HCT116 (cell line): ENCODE data around the gene RCE1. TPM values are rescaled to one million over a fixed set of nuclear protein-coding genes. Genes with fewer than 3 reads are reported as not detected.

ENCODE experiments used
- ATAC-seq: fragments of 200-7000 bp; cut with Tn5 transposase; 2 replicates; pipeline ENCODE4 v1.9.1; 2020; ENCODE audit warnings: mild to moderate bottlenecking, moderate library complexity
- BruUV-seq: library from RNA; stranded (reverse); fragments of 400-500 nt; replicated peaks from 2 replicates; lab custom pipeline; 2021; lab: Mats Ljungman, UMichigan
- CTCF ChIA-PET: fragments of 300-600 bp; sonication (Branson Sonifier 250); formaldehyde crosslinking; loops from one replicate; lab custom pipeline; 2021; ENCODE audit warnings: antibody characterized with exemption; lab: Charles Lee
- POLR2A ChIA-PET: fragments of 300-600, 350-600 bp; sonication (Branson Sonifier 250); formaldehyde crosslinking; loops from one replicate; lab custom pipeline; 2021; ENCODE audit warnings: antibody characterized with exemption; lab: Charles Lee
- RAD21 ChIA-PET, 2 experiments: fragments of 300-600 bp; sonication (Branson Sonifier 250); formaldehyde crosslinking; loops; one replicate each; lab custom pipeline; 2023; ENCODE audit warnings: low total read pairs in 2 of 2; ENCODE audit not compliant: uncharacterized antibody in 2 of 2, unreplicated experiment in 2 of 2, low non-redundant PET in 1 of 2; lab: Charles Lee
- DNase-seq: peaks from one replicate; pipeline ENCODE4 v3.0.0-alpha.2; 2010; ENCODE audit warnings: low read depth, low spot score
- H2AFZ ChIP-seq: fragments of 200-600 bp; shearing (Covaris generic), sonication (generic); 2 replicates; pipeline ENCODE4 v1.6.1; 2017; ENCODE audit warnings: low read depth, mixed run types, mixed read lengths, antibody characterized with exemption, low read length; ENCODE audit not compliant: poor library complexity, severe bottlenecking
- H3K27ac ChIP-seq: 2 replicates; pipeline ENCODE4 v1.5.1; 2012; ENCODE audit warnings: low read depth, low read length
- H3K27me3 ChIP-seq: fragments of 200-600 bp; sonication (generic); 2 replicates; pipeline ENCODE4 v1.6.1; 2016; ENCODE audit warnings: mixed run types, low read length, mixed read lengths; ENCODE audit not compliant: insufficient read depth
- H3K36me3 ChIP-seq, 2 experiments: fragments of 200-500 bp in 1 of 2; fragments of 200-600 bp in 1 of 2; sonication (Bioruptor generic) in 1 of 2; sonication (generic) in 1 of 2; 2 replicates each; pipeline versions ENCODE4 v1.5.1 to v1.6.1; 2014 to 2016; ENCODE audit warnings: low read length in 2 of 2, inconsistent platforms in 1 of 2, mixed read lengths in 1 of 2, mixed run types in 1 of 2; ENCODE audit not compliant: insufficient read depth in 2 of 2, control insufficient read depth in 1 of 2
- H3K4me1 ChIP-seq, 2 experiments: fragments of 200-600 bp in 1 of 2; sonication (generic) in 1 of 2; 2 replicates each; pipeline versions ENCODE4 v1.5.1 to v1.6.1; 2012 to 2017; ENCODE audit warnings: low read length in 2 of 2, inconsistent platforms in 1 of 2, mild to moderate bottlenecking in 1 of 2, mixed read lengths in 1 of 2, mixed run types in 1 of 2, moderate library complexity in 1 of 2; ENCODE audit not compliant: insufficient read depth in 2 of 2, control insufficient read depth in 1 of 2
- H3K4me2 ChIP-seq: fragments of 200-600 bp; sonication (generic); 2 replicates; pipeline ENCODE4 v1.6.1; 2017; ENCODE audit warnings: mixed run types, low read length, mixed read lengths
- H3K4me3 ChIP-seq, 2 experiments: fragments of 200-600 bp in 1 of 2; sonication (generic) in 1 of 2; replicated peaks in 1 of 2; 2 replicates each; pipeline ENCODE4 v1.5.1; 2011 to 2016; ENCODE audit warnings: low read length in 2 of 2, control low read depth in 1 of 2, low read depth in 1 of 2, mild to moderate bottlenecking in 1 of 2, mixed read lengths in 1 of 2, mixed run types in 1 of 2
- H3K79me2 ChIP-seq: fragments of 200-600 bp; sonication (generic); 2 replicates; pipeline ENCODE4 v1.6.1; 2017; ENCODE audit warnings: mild to moderate bottlenecking, mixed run types, low read length, moderate library complexity, mixed read lengths; ENCODE audit not compliant: insufficient read depth
- H3K9ac ChIP-seq: fragments of 200-600 bp; sonication (generic); 2 replicates; pipeline ENCODE4 v1.6.1; 2016; ENCODE audit warnings: low read length, mixed read lengths
- H3K9me2 ChIP-seq: fragments of 200-600 bp; sonication (generic), shearing (Covaris generic); 2 replicates; pipeline ENCODE4 v1.6.1; 2017; ENCODE audit warnings: mixed run types, mild to moderate bottlenecking, moderate library complexity; ENCODE audit not compliant: insufficient read depth
- H3K9me3 ChIP-seq, 2 experiments: fragments of 200-500 bp in 1 of 2; fragments of 200-600 bp in 1 of 2; sonication (Bioruptor generic) in 1 of 2; sonication (generic) in 1 of 2; 2 replicates each; pipeline ENCODE4 v1.6.1; 2014 to 2017; ENCODE audit warnings: low read length in 2 of 2, mixed read lengths in 2 of 2, inconsistent platforms in 1 of 2, low read depth in 1 of 2, mild to moderate bottlenecking in 1 of 2, mixed run types in 1 of 2, moderate library complexity in 1 of 2; ENCODE audit not compliant: control insufficient read depth in 1 of 2, insufficient read depth in 1 of 2
- H4K20me1 ChIP-seq: fragments of 200-600 bp; sonication (generic), shearing (Covaris generic); 2 replicates; pipeline ENCODE4 v1.6.1; 2017; ENCODE audit warnings: mixed run types, mild to moderate bottlenecking, moderate library complexity; ENCODE audit not compliant: insufficient read depth
- CBX3 ChIP-seq: IDR thresholded peaks from 2 replicates; pipeline ENCODE4 v1.6.1; 2012; ENCODE audit warnings: low read depth
- CEBPB ChIP-seq: IDR thresholded peaks from 2 replicates; pipeline ENCODE4 v1.6.1; 2012; ENCODE audit warnings: low read depth
- EGR1 ChIP-seq: IDR thresholded peaks from 2 replicates; pipeline ENCODE4 v1.6.1; 2012; ENCODE audit warnings: low read depth
- ELF1 ChIP-seq: IDR thresholded peaks from 2 replicates; pipeline ENCODE4 v1.6.1; 2012; ENCODE audit warnings: low read depth, borderline replicate concordance
- EZH2 ChIP-seq: fragments of 200-600 bp; sonication (generic); IDR thresholded peaks from 2 replicates; pipeline ENCODE4 v1.6.1; 2017; ENCODE audit warnings: antibody characterized with exemption, mixed run types
- EZH2phosphoT487 ChIP-seq: fragments of 200-600 bp; IDR thresholded peaks from 2 replicates; pipeline ENCODE4 v1.6.1; 2018; ENCODE audit warnings: antibody characterized with exemption, borderline replicate concordance
- FOSL1 ChIP-seq: IDR thresholded peaks from 2 replicates; pipeline ENCODE4 v1.6.1; 2012; ENCODE audit warnings: low read depth
- JUND ChIP-seq: IDR thresholded peaks from 2 replicates; pipeline ENCODE4 v1.6.1; 2012
- POLR2A ChIP-seq: IDR thresholded peaks from 2 replicates; pipeline ENCODE4 v1.7.0; 2011; ENCODE audit warnings: borderline replicate concordance; ENCODE audit not compliant: insufficient read depth, insufficient read length; ENCODE audit errors: extremely low read depth
- POLR2AphosphoS5 ChIP-seq: IDR thresholded peaks from 2 replicates; pipeline ENCODE4 v1.6.1; 2011; ENCODE audit warnings: mild to moderate bottlenecking, low read depth, low read length, moderate library complexity
- RAD21 ChIP-seq: IDR thresholded peaks from 2 replicates; pipeline ENCODE4 v1.6.1; 2012; ENCODE audit warnings: low read depth, mild to moderate bottlenecking
- SIN3A ChIP-seq: IDR thresholded peaks from 2 replicates; pipeline ENCODE4 v1.6.1; 2012; ENCODE audit warnings: low read depth
- SP1 ChIP-seq: IDR thresholded peaks from 2 replicates; pipeline ENCODE4 v1.6.1; 2012; ENCODE audit warnings: low read depth
- SRF ChIP-seq: IDR thresholded peaks from 2 replicates; pipeline ENCODE4 v1.6.1; 2012; ENCODE audit warnings: low read depth
- TCF7L2 ChIP-seq: IDR thresholded peaks from 2 replicates; pipeline ENCODE4 v1.7.0; 2011; ENCODE audit warnings: borderline replicate concordance, inconsistent platforms; ENCODE audit not compliant: insufficient read depth, insufficient read length; ENCODE audit errors: extremely low read depth
- YY1 ChIP-seq: IDR thresholded peaks from 2 replicates; pipeline ENCODE4 v1.6.1; 2011; ENCODE audit warnings: low read length, low read depth, moderate library complexity, mild to moderate bottlenecking; ENCODE audit not compliant: insufficient replicate concordance; ENCODE audit errors: extremely low read depth
- ZNF274 ChIP-seq: fragments of 200-500 bp; sonication (Bioruptor generic); IDR thresholded peaks from 2 replicates; pipeline ENCODE4 v1.6.1; 2014; ENCODE audit warnings: mild to moderate bottlenecking, low read depth, low read length, inconsistent platforms
- intact Hi-C: fragments of 100-400 bp; cut with micrococcal nuclease; formaldehyde crosslinking; loops from 2 replicates; pipeline ENCODE4 v1.10.0; 2022
- total RNA-seq: library from RNA; stranded (reverse); gene quantifications from one replicate; pipeline ENCODE4 v1.2.1, GENCODE V29; 2021; ENCODE audit not compliant: unreplicated experiment
- TF ChIP-seq, protein P1 (sequence below): IDR thresholded peaks from 2 replicates; pipeline ENCODE4 v1.6.1; 2012; ENCODE audit warnings: low read depth
- TF ChIP-seq, protein P2 (sequence below), 3 experiments: fragments of 200-600 bp in 1 of 3; sonication (generic) in 1 of 3; IDR thresholded peaks in 2 of 3; conservative IDR thresholded peaks in 1 of 3; 2 replicates each; pipeline ENCODE4 v1.5.1; 2012 to 2017; ENCODE audit warnings: low read depth in 2 of 3, low read length in 2 of 3, antibody characterized with exemption in 1 of 3, borderline replicate concordance in 1 of 3, control low read depth in 1 of 3, mild to moderate bottlenecking in 1 of 3, mixed read lengths in 1 of 3, mixed run types in 1 of 3, moderate library complexity in 1 of 3; ENCODE audit not compliant: insufficient read depth in 1 of 3
- TF ChIP-seq, protein P3 (sequence below): IDR thresholded peaks from 2 replicates; pipeline ENCODE4 v1.6.1; 2011; ENCODE audit warnings: mild to moderate bottlenecking, low read length, moderate library complexity; ENCODE audit not compliant: insufficient replicate concordance; ENCODE audit errors: extremely low read depth

The RCE1 gene
- total RNA-seq, 1 experiment from 2014 or later: 35.3 TPM

DNA sequence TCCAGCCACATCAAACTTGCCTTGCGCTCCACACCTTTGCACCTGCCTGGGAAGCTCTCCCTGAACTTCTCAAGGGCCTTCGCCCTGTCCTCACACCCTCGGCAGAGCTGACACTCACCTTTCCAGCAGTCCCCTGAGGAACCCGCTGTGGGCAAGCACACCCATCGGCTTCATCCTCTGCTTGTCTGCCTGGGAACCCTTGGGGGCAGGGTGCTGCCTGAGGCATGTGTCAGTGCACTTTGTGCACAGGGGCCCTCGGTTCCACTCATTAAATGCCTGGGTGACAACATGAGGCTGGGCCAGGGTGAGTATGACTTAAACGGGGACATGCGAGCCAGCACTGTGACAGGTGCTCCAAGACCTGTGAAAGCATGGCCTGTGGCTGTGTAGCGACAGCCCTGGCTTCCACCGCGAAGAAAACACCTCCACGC lies 11.0 kb downstream of the RCE1 start:
- Histone ChIP-seq H3K27ac (no peak overlapping the region; the same call in 1 of the 2 replicates), H3K4me2 (no peak overlapping the region), H3K9me2 (no peaks in the 10 kb centered on the region), H3K36me3 (peaks cover 0 to 4% of the 10 kb centered on the region in 2 experiments; a peak in 1 of 4 replicates), H3K79me2 (peaks cover 21% of the 10 kb centered on the region), H4K20me1 (no peaks in the 10 kb centered on the region), H3K9ac (no peak overlapping the region), H3K9me3 (no peaks in the 10 kb centered on the region), H3K4me1 (peaks cover 11 to 30% of the 10 kb centered on the region in 2 experiments), H2AFZ (no peak overlapping the region), H3K27me3 (no peaks in the 10 kb centered on the region), H3K4me3 (no peak overlapping the region)
- ChIA-PET POLR2A (no interaction called here), CTCF (no interaction called here), RAD21 (no interaction called here)
- no peak for ATAC-seq
- BruUV-seq: no TSS peak
- no peak for DNase-seq
- TF ChIP-seq SRF (no peak), FOSL1 (no peak), CBX3 (no peak), RAD21 (no peak), POLR2AphosphoS5 (no peak), JUND (no peak), SIN3A (no peak), EZH2phosphoT487 (no peak), ZNF274 (no peak), CEBPB (no peak), YY1 (no peak), EZH2 (no peak), POLR2A (no peak), SP1 (no peak), ELF1 (no peak), EGR1 (no peak), TCF7L2 (no peak)
- TF ChIP-seq, protein P1, sequence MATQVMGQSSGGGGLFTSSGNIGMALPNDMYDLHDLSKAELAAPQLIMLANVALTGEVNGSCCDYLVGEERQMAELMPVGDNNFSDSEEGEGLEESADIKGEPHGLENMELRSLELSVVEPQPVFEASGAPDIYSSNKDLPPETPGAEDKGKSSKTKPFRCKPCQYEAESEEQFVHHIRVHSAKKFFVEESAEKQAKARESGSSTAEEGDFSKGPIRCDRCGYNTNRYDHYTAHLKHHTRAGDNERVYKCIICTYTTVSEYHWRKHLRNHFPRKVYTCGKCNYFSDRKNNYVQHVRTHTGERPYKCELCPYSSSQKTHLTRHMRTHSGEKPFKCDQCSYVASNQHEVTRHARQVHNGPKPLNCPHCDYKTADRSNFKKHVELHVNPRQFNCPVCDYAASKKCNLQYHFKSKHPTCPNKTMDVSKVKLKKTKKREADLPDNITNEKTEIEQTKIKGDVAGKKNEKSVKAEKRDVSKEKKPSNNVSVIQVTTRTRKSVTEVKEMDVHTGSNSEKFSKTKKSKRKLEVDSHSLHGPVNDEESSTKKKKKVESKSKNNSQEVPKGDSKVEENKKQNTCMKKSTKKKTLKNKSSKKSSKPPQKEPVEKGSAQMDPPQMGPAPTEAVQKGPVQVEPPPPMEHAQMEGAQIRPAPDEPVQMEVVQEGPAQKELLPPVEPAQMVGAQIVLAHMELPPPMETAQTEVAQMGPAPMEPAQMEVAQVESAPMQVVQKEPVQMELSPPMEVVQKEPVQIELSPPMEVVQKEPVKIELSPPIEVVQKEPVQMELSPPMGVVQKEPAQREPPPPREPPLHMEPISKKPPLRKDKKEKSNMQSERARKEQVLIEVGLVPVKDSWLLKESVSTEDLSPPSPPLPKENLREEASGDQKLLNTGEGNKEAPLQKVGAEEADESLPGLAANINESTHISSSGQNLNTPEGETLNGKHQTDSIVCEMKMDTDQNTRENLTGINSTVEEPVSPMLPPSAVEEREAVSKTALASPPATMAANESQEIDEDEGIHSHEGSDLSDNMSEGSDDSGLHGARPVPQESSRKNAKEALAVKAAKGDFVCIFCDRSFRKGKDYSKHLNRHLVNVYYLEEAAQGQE: no peak
- TF ChIP-seq, protein P2, sequence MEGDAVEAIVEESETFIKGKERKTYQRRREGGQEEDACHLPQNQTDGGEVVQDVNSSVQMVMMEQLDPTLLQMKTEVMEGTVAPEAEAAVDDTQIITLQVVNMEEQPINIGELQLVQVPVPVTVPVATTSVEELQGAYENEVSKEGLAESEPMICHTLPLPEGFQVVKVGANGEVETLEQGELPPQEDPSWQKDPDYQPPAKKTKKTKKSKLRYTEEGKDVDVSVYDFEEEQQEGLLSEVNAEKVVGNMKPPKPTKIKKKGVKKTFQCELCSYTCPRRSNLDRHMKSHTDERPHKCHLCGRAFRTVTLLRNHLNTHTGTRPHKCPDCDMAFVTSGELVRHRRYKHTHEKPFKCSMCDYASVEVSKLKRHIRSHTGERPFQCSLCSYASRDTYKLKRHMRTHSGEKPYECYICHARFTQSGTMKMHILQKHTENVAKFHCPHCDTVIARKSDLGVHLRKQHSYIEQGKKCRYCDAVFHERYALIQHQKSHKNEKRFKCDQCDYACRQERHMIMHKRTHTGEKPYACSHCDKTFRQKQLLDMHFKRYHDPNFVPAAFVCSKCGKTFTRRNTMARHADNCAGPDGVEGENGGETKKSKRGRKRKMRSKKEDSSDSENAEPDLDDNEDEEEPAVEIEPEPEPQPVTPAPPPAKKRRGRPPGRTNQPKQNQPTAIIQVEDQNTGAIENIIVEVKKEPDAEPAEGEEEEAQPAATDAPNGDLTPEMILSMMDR (IDR thresholded peaks at IDR 0.05 in 2 of 3, conservative IDR thresholded peaks at IDR 0.05 in 1 of 3; ENCODE audit: borderline replicate concordance in 1 of 3, insufficient read depth in 1 of 3, low read depth in 2 of 3, low read length in 2 of 3): no peak
- TF ChIP-seq, protein P3, sequence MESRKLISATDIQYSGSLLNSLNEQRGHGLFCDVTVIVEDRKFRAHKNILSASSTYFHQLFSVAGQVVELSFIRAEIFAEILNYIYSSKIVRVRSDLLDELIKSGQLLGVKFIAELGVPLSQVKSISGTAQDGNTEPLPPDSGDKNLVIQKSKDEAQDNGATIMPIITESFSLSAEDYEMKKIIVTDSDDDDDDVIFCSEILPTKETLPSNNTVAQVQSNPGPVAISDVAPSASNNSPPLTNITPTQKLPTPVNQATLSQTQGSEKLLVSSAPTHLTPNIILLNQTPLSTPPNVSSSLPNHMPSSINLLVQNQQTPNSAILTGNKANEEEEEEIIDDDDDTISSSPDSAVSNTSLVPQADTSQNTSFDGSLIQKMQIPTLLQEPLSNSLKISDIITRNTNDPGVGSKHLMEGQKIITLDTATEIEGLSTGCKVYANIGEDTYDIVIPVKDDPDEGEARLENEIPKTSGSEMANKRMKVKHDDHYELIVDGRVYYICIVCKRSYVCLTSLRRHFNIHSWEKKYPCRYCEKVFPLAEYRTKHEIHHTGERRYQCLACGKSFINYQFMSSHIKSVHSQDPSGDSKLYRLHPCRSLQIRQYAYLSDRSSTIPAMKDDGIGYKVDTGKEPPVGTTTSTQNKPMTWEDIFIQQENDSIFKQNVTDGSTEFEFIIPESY: no peak
- intact Hi-C loops: no loop called here
